GM12801 (cell line): Measurements from ENCODE around the gene INSIG1.

Experiments
- TF ChIP-seq, protein P1 (sequence below): IDR thresholded peaks from one replicate; pipeline ENCODE4 v1.5.1; 2011; ENCODE audit warnings: control low read depth; ENCODE audit not compliant: insufficient read length; ENCODE audit errors: extremely low read depth

The INSIG1 gene

DNA sequence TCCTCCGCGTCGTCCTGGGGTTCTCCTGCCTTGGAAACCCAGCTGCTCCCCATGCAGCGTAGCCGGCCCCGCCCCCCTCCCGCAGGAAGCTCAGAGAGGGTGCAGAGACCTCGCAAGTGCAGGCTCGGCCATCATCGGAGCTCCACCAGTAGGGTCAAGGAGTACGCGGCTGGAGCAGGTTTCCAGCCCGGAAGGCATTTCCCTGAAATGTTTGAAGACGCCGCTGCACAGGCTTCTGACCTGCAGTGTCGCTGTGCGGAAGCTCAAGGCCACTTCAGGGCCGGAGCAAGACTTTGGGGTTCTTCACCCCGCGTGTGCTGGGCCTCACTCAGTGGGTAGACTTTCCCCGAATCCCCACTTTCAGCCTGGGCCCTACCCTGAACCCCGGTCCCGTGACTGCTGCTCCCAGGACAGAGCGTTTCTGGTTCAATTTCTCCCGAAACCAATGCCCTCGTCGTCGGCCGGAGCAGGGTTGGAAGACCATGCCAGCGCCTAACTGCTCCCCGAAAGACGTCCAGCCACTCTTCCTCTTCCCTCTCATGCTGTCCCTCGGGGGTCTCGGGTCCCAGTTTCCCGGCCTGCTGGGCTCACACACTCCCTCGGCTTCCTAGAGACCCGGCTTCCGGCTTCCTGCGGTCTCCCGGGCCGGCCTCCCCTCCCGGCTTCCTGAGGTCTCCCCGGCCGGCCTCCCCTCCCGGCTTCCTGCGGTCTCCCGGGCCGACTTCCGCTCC is 52.1 kb downstream of the INSIG1 start:
- TF ChIP-seq, protein P1, sequence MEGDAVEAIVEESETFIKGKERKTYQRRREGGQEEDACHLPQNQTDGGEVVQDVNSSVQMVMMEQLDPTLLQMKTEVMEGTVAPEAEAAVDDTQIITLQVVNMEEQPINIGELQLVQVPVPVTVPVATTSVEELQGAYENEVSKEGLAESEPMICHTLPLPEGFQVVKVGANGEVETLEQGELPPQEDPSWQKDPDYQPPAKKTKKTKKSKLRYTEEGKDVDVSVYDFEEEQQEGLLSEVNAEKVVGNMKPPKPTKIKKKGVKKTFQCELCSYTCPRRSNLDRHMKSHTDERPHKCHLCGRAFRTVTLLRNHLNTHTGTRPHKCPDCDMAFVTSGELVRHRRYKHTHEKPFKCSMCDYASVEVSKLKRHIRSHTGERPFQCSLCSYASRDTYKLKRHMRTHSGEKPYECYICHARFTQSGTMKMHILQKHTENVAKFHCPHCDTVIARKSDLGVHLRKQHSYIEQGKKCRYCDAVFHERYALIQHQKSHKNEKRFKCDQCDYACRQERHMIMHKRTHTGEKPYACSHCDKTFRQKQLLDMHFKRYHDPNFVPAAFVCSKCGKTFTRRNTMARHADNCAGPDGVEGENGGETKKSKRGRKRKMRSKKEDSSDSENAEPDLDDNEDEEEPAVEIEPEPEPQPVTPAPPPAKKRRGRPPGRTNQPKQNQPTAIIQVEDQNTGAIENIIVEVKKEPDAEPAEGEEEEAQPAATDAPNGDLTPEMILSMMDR: no peak

DNA sequence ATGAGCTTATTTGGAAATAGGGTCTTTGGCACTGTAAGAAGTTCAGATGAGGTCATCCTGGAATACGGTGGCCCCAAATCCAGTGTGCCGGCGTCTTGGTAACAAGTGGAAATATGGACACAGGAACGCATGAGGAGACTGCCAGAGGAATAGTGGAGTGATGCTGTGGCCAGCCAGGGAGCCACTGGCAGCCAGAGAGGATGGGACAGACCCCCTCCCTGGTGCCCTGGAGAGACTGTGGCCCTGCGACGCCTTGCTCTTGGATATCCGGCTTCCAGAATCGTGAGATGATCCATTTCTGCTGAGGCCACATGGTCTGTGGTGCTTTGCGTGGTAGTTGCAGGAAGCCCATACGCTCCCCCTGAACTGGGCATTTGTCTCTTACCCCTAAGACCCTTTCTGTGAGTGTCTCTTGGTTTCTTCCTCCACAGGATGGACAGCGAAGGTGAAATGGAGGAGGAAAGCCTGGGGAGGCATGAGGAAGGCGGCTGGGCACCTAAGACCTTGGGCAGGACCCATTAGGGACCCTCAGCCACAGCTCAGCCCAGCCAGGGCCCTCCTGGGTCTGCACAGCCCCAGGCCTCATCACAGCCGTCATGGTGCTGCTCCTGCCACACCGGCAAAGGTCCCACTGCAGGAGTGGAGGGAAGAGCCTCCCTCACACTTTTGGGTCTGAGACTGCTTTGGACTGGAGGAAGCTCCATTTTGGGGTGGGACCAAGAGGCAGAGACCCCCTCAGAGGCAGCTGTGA is 53.6 kb downstream of the INSIG1 start:
- TF ChIP-seq, protein P1: no peak

DNA sequence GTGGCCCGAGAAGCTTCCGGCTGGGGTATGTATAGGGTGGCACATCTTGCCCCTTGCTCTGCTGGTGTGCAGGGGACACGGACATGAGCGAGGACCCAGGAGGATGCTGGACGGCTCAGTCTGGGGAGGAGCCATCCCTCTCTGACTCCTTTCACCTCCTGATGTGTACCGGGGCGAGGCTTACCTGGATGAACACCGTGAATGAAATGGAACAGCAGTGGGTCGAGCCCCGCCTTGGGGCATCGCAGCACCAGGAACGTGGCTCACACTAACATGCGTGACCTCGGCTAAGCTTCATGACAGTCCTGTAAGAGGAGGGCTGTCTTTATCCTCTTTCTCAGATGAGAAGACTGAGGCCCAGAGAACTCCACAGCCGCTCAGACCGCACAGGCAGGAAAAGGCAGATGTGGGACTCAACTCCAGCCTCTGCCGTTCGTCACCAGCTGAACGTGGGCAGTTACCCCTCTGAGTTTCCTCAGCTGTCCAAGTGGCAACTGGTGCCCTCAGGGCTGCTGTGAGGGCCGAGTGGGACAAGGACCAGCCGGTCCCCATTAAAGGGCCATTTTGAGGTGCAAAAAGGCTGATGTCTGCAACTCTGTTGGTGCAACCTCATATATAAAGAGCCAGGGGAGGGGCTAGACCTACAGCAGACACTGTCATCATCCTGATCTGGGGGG is 54.5 kb downstream of the INSIG1 start:
- TF ChIP-seq, protein P1: no peak

DNA sequence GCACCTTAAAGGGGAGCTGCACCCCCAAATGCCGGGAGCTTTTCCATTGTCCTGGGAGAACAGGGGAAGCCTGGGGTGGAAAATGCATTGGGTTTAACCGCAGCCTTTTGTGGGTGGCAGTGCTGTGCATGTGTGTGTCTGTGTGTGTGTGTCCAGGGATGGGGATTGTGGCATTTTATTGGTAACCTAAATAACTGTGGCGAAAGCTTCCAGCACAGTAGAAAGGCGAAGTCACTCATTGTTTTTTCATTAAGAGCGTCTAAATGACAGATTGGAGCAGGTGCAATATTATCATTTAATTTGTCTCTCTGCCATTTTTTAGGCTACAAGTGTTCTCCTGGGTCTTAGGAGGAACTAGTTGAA is 55.1 kb downstream of the INSIG1 start:
- TF ChIP-seq, protein P1: no peak

DNA sequence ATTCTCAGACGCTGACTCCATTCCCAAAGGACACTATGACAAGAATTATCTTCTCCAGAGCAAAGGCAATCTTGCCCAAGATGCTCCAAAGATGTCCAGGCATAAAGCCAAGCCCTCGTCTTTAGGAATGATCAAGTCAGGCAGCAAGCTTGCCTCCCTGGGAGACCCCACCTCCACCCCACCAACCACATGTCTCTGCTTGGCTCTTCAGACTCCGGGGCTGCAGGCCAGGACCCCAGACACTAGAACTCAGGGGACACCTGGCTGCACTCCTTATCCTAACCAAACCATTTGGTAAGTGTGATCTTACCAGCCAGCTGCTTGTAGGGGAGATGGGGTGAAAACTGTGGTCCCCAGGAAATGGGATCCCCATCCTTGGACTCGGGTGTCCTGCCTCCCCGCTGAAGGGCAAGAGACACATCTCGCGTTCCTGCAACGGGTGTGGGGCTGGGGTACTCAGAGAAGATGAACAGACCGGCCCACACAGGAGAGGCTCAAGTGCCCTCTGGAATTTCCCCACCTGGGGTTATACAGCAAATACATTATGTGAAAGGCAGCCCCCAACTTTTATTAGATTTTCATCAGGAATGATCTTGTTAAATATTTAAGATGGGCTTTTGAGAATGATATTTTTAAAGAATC is 55.7 kb downstream of the INSIG1 start:
- TF ChIP-seq, protein P1: no peak

DNA sequence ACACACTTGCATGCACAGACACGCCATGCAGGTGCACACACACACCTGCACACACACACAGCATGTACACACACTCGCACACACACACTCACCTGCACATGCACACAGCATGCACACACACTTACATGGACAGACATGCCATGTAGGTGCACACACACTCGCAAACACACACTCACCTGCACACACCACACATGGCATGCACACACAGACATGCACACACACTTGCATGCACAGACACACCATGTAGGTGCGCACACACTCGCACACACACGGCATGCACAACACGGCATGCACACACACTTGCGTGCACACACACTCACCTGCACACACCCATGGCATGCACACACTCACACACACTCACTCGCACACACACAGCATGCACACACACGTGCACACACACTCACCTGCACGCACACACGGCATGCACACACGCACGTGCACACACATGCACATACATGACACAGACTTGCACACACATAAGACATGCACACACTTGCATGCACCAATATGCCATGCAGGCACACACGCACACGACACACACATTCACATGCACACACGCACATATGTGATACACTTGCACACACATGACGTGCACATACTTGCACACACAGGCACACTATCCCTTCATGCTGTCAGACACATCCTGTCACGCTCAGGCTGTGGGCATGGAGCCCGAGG is 56.8 kb downstream of the INSIG1 start:
- TF ChIP-seq, protein P1: no peak
